ENCODE measurements around the gene BABAM2.
"Not testable (repeated sequence)": the region's sequence is repeated elsewhere in the genome, so short reads cannot be mapped to it uniquely, and the experiment has no call there.

BABAM2 gene

DNA sequence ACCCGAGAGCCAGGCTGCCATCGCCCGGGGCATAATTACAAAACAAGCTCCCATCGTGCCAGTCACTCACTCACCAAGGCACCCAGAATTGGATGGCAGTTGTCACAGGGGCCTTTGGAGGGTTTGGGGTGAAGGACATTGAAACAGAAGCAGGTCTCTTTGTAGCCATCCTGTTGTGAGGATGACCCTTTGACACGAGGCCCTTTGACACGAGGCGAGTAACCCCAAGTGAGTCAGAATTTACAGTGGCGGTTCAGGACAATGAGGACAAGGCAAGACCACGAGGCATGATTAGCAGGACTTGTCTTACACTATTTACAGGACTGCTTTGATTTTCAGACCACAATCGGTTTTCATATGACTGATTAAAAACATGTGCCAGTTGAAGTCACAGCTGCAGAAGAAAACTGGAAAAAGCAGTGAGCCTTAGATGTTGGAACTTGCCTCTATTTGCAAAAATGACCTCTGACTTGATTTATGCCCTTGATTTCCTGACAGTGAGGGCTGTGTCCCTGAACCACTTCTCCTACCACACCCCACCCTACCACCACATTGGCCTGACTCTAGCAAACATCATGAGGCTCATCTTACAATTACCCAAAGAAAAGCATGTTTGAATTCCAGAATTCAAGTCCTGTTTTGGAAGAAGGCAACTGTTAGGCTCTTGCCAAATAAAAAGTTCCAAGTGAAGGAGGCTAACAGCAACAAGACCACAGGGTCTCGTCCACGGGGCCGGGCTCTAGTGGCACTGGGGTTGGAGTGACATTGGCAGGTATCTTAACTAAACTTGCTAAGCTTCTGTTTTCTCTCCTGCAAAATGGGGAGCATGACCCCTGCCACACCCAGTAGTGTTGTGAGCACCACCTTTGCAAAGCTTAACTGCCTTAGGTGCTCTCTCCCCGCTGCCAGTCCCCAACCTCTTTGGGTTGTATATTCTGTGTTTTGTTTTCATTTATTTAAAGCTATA, 437.7 kb downstream of the BABAM2 start:
- TF ChIP-seq, protein P1, sequence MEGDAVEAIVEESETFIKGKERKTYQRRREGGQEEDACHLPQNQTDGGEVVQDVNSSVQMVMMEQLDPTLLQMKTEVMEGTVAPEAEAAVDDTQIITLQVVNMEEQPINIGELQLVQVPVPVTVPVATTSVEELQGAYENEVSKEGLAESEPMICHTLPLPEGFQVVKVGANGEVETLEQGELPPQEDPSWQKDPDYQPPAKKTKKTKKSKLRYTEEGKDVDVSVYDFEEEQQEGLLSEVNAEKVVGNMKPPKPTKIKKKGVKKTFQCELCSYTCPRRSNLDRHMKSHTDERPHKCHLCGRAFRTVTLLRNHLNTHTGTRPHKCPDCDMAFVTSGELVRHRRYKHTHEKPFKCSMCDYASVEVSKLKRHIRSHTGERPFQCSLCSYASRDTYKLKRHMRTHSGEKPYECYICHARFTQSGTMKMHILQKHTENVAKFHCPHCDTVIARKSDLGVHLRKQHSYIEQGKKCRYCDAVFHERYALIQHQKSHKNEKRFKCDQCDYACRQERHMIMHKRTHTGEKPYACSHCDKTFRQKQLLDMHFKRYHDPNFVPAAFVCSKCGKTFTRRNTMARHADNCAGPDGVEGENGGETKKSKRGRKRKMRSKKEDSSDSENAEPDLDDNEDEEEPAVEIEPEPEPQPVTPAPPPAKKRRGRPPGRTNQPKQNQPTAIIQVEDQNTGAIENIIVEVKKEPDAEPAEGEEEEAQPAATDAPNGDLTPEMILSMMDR (IDR thresholded peaks at IDR 0.05; ENCODE audit: insufficient read depth, missing control alignments) = no peak
- FAIRE-seq (no peak), DNase-seq (ENCODE audit: insufficient read length, low spot score) (no peak)

DNA sequence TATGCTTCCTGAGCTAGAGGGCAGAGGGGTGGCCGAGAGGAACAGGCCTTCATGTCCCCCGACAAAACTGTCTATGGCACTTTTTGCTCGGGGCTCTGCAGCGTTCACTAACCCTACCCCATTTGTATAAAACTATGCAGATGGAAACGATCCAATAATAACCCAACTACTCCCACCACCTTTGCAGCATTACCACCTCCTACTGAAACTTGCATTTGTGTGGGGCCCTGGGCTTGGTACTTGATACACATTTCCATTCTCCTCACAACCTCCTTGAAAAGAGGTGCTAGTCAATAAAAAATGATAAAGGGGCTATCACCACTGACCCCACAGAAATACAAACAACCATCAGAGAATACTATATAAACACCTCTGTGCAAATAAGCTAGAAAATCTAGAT, 438.7 kb downstream of the BABAM2 start:
- TF ChIP-seq, protein P1 (IDR thresholded peaks at IDR 0.05; ENCODE audit: insufficient read depth, missing control alignments) = no peak
- FAIRE-seq (no peak), DNase-seq (ENCODE audit: insufficient read length, low spot score) (no peak)

DNA sequence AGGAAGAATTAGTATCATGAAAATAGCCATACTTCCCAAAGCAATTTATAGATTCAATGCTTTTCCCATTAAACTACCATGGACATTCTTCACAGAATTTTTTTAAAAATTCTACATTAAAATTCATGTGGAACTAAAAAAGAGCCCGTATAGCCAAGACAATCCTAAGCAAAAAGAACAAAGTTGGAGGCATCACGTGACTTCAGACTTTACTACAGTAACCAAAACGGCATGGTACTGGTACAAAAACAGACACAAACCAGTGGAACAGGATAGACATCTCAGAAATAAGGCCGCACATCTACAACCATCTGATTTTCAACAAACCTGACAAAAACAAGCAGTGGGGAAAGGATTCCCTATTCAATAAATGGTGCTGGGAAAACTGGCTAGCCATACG, 440.2 kb downstream of the BABAM2 start:
- DNase-seq (ENCODE audit: insufficient read length, low spot score); FAIRE-seq: not testable (repeated sequence)

DNA sequence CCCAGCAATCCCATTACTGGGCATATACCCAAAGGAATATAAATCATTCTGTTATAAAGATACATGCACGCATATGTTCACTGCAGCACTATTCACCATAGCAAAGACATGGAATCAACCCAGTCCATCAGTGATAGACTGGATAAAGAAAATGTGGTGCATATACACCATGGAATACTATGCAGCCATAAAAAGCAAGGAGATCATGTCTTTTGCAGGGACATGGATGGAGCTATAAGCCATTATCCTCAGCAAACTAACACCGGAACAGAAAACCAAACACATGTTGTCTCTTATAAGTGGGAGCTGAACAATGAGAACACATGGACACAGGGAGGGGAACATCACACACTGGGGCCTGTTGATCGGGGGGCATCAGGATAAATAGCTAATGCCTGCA, 441.3 kb downstream of the BABAM2 start:
- DNase-seq (ENCODE audit: insufficient read length, low spot score); FAIRE-seq: not testable (repeated sequence)

DNA sequence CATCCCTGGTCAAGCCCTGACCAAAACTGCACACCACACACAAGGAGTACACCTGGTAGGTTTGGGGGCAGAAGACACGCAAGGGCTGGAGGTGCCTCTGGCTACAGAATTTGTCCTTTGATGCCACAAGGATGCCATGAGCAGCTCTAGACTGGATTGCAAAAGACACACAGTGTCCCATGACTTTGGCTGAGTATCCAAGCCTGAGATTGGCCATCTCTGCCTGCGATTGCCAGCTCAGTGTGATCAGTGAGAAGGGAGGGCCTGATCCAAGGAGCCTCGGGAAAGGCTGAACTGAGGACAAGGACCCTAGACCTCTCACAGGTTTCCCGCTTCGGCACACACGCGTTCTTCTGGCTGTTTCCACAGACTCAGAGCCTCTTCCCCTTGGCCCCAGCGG, 442.2 kb downstream of the BABAM2 start:
- TF ChIP-seq, protein P1 (IDR thresholded peaks at IDR 0.05; ENCODE audit: insufficient read depth, missing control alignments) = no peak
- DNase-seq (ENCODE audit: insufficient read length, low spot score) (no peak), FAIRE-seq (no peak)

DNA sequence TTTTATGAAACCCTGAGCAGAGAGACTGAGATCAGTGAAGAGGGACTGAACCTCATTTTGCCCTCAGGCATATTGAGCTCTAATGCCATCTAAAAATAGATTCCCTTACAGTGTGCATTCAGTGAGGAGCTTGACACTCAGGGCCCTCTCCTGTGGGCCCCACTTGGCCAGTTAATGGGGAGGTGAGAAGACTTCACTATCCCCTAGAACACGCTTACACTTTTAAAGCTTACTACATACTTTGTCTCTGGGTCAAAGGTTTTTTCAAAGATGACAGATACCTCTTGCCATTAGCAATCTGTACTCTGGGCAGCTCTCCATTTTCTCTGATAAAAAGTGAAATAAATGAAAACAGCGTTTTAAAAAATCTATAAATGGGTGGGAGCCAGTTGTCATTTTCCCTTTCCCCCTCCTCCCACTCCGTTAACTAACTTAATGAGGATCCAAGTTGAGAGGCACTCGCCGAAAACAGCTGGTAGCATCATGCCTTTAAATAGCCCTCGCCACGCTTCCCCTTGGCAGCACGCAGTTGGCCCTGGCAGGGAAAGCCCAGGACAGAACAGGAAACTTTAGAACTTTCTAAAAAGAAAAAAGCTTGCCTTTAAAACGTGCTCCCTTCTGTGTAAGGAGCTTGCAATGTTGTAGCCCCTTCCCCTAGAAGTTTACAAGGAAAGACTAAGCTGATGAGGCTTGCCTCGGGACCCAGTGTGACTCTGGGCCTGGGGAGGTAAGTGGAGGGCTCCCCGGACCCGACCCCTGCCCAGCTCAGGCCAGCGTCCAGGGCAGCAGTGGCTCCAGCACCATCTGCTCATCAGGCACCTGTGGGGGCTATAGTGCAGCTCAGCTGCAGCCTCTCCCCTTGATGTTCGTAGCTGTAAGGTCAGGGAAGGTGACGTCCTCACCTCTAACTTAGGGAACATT, 443.3 kb downstream of the BABAM2 start:
- DNase-seq (ENCODE audit: insufficient read length, low spot score) = no peak
- TF ChIP-seq, protein P1 (IDR thresholded peaks at IDR 0.05; ENCODE audit: insufficient read depth, missing control alignments) = no peak
- FAIRE-seq = no peak

DNA sequence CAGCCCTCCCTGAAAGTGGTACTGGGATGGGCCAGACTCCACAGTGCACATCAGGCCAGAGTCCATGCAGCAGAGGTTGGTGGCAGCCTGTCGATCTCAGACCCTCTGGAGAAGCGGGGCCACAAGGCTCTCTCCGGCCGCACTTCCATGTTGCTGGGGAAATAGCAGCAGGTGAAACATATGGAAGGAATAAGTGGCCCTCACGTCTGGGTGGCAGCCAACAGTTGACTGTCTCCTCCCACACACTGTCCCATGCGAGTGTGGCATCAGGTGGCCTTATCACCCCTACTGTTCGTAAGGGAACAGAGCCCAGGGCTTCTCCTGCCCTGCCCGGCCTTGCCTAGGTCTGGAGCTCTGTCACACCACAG, 444.0 kb downstream of the BABAM2 start:
- no peak for FAIRE-seq
- DNase-seq (ENCODE audit: insufficient read length, low spot score) = no peak
- TF ChIP-seq, protein P1 (IDR thresholded peaks at IDR 0.05; ENCODE audit: insufficient read depth, missing control alignments) = no peak

DNA sequence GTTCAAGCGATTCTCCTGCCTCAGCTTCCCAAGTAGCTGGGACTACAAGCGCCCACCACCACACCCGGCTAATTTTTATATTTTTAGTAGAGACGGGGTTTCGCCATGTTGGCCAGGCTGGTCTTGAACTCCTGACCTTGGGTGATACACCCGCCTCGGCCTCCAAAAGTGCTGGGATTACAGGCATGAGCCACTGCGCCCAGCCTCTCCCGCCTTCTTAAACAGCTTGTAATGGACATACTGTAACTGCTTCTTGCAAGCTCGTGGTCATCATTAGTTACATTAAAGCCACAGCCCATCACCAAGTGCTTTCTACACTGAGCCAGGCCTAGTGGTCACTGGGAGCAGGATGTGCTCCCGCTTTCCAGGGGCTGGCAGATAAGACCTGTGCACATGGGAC, 444.7 kb downstream of the BABAM2 start:
- not testable (repeated sequence) for FAIRE-seq; DNase-seq (ENCODE audit: insufficient read length, low spot score)
